ENCODE data around the gene DNAH8.
"Not testable (repeated sequence)": the region's sequence is repeated elsewhere in the genome, so short reads cannot be mapped to it uniquely, and the experiment has no call there.

The DNAH8 gene

GRCh38 chr6:38910207-38910606 is 195.1 kb downstream of the DNAH8 start:
- DNase-seq: no peak

GRCh38 chr6:38912378-38912777 is 197.3 kb downstream of the DNAH8 start:
- DNase-seq: no peak

- no peak for DNase-seq
Observed at GRCh38 chr6:38915205-38915925, 200.3 kb downstream of the DNAH8 start.

- not testable (repeated sequence) for DNase-seq
Observed at GRCh38 chr6:38921540-38921939, 206.4 kb downstream of the DNAH8 start.

- DNase-seq: no peak
Observed at GRCh38 chr6:38924791-38925509, 209.8 kb downstream of the DNAH8 start.

- DNase-seq: no peak
Observed at GRCh38 chr6:38929560-38929959, 214.4 kb downstream of the DNAH8 start.

- no peak for DNase-seq
Observed at GRCh38 chr6:38933426-38933825, 218.3 kb downstream of the DNAH8 start.

- DNase-seq: no peak
Observed at GRCh38 chr6:38935051-38935450, 219.9 kb downstream of the DNAH8 start.

GRCh38 chr6:38937839-38938613 is 222.9 kb downstream of the DNAH8 start:
- DNase-seq: no peak

- no peak for DNase-seq
Observed at GRCh38 chr6:38938741-38939140, 223.6 kb downstream of the DNAH8 start.

- no peak for DNase-seq
Observed at GRCh38 chr6:38942442-38942841, 227.3 kb downstream of the DNAH8 start.

- DNase-seq: no peak
Observed at GRCh38 chr6:38942965-38943364, 227.9 kb downstream of the DNAH8 start.

GRCh38 chr6:38943964-38944363 is 228.9 kb downstream of the DNAH8 start:
- no peak for DNase-seq

- no peak for DNase-seq
Observed at GRCh38 chr6:38944655-38945279, 229.7 kb downstream of the DNAH8 start.

- no peak for DNase-seq
Observed at GRCh38 chr6:38955861-38956260, 240.8 kb downstream of the DNAH8 start.

GRCh38 chr6:38957426-38957825 is 242.3 kb downstream of the DNAH8 start:
- no peak for DNase-seq

- no peak for DNase-seq
Observed at GRCh38 chr6:38959138-38959537, 244.0 kb downstream of the DNAH8 start.

- DNase-seq: no peak
Observed at GRCh38 chr6:38968702-38969149, 253.6 kb downstream of the DNAH8 start.

- peak; percentile 35 for DNase-seq
Observed at GRCh38 chr6:38973178-38974057, 258.3 kb downstream of the DNAH8 start.

- DNase-seq: no peak
Observed at GRCh38 chr6:38974389-38975151, 259.5 kb downstream of the DNAH8 start.

- DNase-seq: no peak
Observed at GRCh38 chr6:38975621-38976049, 260.5 kb downstream of the DNAH8 start.

Measured in activated CD4-positive, alpha-beta T cell treated with anti-CD3 and anti-CD28 coated beads for 48 hours (primary cell).